ENCODE measurements around the gene ADIRF.

ADIRF gene

DNA sequence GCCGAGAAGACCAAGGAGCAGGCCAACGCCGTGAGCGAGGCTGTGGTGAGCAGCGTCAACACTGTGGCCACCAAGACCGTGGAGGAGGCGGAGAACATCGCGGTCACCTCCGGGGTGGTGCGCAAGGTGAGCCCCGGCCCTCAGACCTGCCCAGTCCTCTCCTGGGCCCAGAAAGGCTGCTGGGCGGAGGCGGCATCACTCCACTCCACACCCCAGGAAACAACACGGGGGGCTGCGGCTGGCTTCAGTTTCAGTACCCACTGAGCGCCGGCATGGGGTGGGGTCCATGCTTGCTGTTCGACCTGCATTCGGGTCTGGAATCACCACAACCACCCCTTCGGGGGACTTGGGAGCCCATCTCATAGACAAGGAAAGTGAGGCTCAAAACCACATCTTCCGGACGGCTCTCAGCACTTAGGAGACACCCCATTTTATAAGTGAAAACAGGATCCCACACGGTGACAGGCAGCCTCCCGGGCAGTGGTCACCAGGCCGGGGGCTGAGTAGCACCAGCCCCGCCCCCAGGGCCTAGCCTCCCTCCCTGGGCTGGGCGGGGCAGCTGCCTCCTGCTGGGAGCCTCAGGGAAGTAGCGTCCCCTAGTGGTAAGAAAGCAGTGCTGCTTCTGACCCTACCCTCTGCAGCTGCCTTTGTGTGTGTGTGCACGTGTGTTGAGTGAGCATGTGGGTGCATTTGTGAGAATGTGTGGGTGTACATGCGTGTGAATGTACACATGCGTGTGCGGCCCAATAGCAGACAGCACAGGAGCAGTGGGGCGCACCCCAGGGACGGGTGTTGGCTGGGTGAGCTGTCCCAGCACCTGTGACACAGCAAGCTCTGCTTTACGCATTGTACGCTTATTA lies 8.0 kb upstream of the ADIRF start:
- DNase-seq (ENCODE audit: low read depth in 2 of 2), result no peak

DNA sequence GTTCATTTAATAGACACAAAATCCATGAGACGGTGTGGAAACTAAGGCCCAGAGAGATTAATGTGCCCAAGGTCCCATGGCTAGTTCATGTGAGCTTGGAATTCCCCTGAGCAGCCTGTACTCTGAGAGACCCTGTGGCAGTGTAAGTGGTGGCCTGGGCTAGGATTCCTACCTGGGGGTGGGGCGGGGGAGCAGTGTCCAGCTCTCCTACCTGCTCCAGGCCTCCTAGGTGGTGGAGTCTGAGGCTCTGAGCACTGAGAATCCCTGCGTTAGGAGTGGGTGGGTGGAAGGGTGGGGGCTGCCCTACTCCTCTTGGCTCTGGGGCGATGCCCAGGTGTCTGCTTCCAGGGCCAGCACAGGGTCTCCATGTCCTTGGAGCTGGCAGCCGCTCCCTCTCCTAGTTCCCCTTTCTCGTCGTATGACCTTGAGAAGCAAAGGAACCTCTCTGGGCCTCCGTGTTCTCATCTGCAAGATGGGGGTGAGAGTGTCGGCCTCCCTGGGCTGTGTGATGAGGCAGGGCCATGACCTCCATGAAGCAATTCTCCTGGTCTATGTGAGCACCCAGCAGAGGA lies 7.3 kb upstream of the ADIRF start:
- no peak for DNase-seq (ENCODE audit: low read depth in 2 of 2)

DNA sequence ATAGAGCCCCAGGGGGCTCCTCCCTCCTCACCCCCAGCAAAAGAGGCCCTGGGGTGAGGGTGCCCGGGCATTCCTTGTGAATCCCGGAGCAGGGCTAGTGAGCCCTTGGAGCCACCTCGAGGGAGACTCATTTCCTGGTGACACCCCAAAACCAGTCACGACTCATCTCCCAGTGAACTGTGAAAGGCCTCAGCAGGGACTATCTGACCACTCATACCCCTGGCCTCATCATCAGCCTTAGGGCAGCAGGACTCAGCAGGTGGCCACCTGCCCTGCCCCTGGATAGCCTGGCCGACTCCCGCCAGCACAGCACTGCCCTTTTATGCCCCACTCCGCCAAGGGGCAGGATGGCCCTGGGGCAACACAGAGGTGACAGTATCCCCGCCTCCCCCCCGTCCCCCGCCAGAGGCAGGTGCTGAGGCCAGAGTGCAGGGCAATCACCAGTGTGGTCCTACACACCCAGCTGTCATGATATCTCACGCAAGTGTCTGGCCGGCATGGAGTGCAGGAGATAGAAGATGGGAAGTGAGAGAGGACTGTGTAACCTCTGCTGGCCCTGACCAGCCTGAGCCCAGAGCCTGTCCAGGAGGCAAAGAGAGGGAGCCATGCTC lies 6.7 kb upstream of the ADIRF start:
- DNase-seq (ENCODE audit: low read depth in 2 of 2), result no peak

DNA sequence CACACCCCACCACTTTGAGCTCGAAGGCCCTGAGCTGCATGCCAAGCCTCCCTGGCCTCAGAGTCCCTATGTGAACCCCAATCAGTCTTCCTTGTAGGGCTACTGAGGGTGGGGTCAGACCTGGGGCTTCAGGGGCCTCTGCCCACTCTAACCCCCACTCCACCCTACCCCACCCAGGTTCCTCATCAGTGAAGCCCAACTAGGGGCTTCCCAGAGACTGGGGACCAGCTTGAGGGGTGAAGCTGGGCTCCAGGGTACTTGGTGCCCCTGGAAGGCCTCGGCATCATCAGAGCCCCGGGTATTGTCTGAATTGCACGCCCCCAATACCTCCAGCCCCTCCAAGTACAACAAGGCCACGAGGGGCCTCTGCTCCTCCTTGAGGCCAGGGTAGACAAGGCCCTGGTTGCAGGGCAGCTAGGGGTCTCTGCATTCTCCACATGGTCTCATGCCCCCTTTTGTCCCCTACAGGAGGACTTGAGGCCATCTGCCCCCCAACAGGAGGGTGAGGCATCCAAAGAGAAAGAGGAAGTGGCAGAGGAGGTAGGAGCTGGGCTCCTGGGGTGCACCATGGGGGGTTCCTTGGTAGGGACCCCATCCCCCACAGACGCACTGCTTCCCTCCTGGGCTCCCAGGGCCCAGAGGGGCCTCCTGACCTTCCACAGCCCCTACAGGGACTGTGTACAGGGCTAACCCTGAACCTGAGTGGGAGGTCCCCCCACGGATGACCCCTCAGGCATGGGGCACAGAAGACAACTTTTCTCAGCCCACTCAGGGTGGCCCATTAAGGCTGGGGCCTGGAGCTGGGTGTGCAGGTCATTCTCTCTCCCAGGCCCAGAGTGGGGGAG lies 5.9 kb upstream of the ADIRF start:
- DNase-seq (ENCODE audit: low read depth in 2 of 2), result no peak

DNA sequence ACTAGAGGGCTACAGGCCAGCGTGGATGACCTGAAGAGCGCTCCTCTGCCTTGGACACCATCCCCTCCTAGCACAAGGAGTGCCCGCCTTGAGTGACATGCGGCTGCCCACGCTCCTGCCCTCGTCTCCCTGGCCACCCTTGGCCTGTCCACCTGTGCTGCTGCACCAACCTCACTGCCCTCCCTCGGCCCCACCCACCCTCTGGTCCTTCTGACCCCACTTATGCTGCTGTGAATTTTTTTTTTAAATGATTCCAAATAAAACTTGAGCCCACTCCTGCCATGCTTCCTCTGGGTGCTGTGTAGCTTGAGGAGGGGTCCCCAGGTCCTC lies 5.3 kb upstream of the ADIRF start:
- DNase-seq (ENCODE audit: low read depth in 2 of 2), result no peak

- DNase-seq (ENCODE audit: low read depth in 2 of 2), result no peak
These were observed 4.9 kb upstream of the ADIRF start for GRCh38 chr10:86963341-86963919.

GRCh38 chr10:86964061-86964846 lies 4.0 kb upstream of the ADIRF start:
- DNase-seq (ENCODE audit: low read depth in 2 of 2), result no peak

- DNase-seq (ENCODE audit: low read depth in 2 of 2), result no peak
These were observed 3.5 kb upstream of the ADIRF start for GRCh38 chr10:86964847-86965190.

GRCh38 chr10:86965986-86966654 lies 2.2 kb upstream of the ADIRF start:
- DNase-seq (ENCODE audit: low read depth in 2 of 2), result no peak

DNA sequence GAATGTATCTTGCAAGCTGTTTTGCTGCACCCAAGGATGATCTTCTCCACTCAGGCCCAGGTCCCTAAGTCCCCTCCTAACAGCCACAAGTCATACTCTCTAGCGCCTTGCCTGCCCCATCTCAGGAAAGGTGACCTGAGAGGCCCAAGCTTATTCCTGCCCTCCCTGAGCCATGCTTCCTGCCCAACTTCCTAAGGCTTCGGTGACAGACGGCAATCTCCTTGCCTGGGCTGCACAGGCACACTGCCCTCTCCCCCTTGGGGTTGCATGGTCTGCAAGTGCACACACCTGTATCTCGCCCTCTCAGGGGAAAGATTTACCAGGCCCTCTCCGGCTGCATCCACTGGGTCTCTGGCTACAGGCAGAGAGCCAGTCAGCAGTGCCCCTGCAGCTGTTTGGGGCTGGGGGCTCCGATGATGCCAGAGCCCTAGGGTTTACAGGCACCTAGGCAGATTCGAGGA lies 771 bp upstream of the ADIRF start:
- DNase-seq (ENCODE audit: low read depth in 2 of 2), result no peak

- DNase-seq (ENCODE audit: low read depth in 2 of 2), result no peak
These were observed 693 bp downstream of the ADIRF start for GRCh38 chr10:86968994-86969355.

DNA sequence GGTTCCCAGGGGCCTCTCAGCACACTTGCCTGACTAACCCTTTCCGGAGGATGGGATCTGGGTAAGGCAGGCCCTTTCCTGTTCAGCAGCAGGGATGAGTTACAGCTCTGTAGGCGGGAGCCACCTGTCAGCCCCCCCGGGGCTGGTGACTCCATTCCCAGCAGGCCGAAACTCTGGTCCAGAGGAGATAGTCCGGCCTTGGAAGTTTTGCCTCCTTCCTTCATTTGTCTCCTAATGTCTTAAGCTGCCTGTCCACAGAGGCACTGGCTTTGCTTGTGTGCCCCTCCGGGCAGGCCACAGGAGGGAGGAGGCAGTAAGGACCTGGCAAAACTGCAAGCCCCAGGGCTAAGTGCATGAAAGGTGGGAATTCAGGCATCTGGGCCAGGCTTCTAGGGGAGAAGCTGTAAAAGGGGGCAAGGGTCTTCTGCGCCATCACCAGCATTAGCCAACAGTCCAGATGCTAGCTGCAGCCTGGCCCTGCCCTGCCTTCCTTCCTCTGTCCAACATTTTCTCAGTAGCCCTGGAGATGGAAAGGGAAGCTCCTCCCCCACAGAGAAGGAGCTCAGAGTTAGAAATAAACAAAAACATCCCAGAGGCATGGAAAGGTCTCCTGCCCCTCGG lies 1.2 kb downstream of the ADIRF start:
- no peak for DNase-seq (ENCODE audit: low read depth in 2 of 2)

- no peak for DNase-seq (ENCODE audit: low read depth in 2 of 2)
These were observed 2.1 kb downstream of the ADIRF start for GRCh38 chr10:86970162-86970981.

- no peak for DNase-seq (ENCODE audit: low read depth in 2 of 2)
These were observed 2.6 kb downstream of the ADIRF start for GRCh38 chr10:86970982-86971231.

GRCh38 chr10:86971232-86971991 lies 3.1 kb downstream of the ADIRF start:
- peak; percentile 79 to 87 for DNase-seq (ENCODE audit: low read depth in 2 of 2)

DNA sequence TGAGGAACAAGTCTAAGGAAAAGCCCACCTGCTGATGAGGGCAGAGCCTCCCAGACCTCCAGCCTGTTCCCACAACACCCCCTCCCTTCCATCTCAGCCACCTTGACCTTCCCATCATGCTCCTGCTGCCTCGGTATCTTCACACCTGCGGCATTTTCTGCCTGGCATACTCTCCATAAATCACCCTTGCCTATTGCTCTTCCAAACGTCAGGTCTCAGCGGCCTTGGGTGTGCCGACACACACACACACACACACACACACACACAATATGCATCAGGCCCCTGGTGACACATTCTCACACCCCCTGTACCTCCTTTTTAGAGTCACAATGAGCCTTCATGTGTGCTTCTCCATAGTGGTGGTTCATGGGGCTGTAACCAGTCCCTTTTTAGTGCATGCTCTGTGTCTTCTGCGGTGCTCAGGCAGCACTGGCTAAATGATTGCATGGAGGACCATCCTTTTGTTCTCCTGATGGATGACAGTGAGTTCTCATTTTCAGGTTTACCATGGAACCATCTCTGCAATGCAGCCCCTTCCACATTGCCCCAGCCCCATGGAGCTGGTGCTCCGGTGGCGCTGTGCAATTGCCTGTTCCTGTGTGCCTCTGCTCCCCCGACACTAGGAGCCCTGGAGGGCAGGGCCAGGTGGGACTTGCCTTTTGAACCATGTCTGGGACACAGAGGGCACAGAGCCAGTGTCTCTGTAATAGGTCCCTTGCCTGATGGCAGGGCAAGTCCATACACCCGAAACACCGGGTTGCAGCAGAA lies 4.5 kb downstream of the ADIRF start:
- no peak for DNase-seq (ENCODE audit: low read depth in 2 of 2)

DNA sequence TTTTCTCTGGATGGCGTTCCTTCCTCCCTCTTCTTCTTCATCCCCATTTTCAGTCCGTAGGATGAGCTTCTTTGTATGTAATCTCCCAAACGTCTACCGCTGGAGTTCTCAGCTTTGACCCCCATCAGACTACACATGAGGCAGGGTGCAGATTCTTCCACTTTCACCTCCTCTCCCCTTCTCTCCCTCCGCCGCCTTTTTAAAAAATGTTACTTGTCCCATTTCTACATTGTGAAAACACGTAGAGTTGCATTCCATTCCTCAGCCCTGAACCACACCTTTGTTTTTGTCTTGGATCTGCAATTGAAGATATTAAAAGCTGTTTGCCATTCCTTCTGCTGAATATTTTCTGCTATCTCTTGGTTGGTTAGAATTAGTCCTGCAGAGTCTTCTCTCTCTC lies 6.2 kb downstream of the ADIRF start:
- no peak for DNase-seq (ENCODE audit: low read depth in 2 of 2)

Measured in stimulated activated CD8-positive, alpha-beta memory T cell treated with anti-CD3 and anti-CD28 coated beads, Interleukin-7, amount 100 ng/mL, for 1 hour (primary cell).